ENCODE data around the gene TNRC6C.

TNRC6C gene

DNA sequence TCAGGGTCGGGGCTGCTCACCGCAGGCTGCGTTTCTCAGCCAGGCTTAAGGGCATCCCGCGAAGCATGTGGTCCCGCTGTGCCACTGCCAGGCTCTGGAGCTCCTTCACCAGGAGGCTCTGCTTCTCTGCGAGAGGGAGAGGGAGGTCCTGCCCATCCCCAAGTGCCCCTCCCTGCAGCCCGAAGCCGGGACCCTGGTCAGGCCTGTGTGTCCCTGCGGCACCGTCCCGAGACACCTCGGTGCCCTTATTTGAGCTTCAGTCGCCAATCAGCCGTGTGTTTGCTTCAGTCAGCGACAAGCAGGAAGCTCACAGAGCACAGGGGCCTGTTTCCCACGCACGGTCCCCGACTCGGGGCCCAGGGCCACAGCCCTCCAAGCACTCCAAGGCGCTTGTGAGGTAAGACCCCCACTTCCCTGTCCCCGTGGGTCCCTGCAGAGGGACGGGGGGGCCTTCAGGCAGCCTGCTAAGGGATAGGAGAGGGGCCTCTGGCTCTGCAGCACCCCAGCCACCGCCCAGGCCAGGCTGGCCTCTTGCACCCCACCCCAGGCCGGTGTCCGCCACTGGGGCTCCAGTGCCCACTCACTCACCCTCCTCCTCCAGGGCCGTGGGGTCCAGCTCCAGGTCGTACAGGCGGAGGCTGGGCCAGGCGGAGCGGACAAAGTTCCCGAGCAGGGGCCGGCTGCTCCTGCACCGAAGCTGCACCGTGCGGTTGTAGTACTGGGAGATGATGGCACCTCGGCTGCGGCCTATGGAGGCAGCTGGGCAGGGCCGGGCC, 166.8 kb downstream of the TNRC6C start:
- peak; percentile 31 for DNase-seq (ENCODE audit: low read depth)

DNA sequence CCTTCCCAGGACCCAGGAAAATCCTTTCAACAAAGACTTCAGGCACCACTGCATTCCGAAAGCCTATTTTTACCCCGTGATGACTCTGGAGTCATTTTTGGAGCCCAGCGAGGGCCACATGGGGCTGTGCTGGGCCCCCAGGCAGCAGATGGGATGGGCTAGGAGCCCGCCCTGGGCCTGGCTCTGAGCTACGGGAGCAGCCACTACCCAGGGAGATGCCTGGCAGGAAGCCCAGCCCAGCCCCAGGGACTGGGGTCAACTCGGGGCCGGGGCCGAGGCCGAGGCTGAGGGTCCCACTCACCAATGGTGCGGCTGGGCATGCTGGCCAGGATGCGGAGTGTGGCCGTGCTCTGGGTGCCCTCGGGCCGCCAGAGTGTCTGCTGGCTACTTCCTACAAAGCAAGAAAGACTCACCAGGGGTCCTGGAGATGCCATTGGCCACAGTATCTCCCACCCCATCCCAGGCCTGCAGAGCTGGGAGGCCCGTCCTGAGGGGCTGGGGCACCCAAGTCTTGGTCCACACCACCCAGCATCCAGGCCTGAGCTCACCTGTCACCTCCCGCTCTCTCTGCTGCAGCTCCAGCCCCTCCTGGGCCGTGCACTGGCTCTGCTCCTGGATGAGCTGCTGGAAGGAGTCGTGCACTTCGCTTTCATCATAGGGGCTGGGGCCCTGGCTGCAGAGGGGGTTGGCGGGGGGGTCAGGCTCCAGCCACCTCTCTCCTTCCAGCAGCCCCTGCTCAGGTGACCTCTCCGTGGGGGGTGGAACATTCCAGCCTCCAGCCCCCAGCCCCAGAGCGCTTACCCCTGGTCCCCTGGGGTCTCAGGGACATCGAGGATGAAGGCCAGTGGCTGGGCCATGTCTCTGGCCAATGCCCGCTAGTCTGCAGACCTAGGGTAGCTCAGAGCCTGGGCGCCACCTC, 167.7 kb downstream of the TNRC6C start:
- DNase-seq (ENCODE audit: low read depth): no peak

DNA sequence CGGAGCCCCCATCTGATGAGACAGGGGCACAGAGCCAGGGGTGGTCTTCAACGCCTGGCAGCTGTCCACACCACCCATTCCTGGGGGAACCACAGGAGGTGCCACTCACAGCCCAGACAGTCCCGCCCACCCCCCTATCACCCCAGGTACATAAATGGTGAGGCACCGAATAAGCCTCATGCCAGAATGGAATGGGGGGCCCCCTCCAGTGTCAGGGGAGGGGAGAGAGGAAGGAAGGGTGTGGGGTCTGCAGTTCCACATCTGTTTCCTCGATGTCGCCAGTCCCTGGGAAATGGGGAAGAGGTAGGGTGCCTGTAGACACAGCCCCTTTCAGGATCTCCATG, 168.4 kb downstream of the TNRC6C start:
- DNase-seq (ENCODE audit: low read depth): no peak

DNA sequence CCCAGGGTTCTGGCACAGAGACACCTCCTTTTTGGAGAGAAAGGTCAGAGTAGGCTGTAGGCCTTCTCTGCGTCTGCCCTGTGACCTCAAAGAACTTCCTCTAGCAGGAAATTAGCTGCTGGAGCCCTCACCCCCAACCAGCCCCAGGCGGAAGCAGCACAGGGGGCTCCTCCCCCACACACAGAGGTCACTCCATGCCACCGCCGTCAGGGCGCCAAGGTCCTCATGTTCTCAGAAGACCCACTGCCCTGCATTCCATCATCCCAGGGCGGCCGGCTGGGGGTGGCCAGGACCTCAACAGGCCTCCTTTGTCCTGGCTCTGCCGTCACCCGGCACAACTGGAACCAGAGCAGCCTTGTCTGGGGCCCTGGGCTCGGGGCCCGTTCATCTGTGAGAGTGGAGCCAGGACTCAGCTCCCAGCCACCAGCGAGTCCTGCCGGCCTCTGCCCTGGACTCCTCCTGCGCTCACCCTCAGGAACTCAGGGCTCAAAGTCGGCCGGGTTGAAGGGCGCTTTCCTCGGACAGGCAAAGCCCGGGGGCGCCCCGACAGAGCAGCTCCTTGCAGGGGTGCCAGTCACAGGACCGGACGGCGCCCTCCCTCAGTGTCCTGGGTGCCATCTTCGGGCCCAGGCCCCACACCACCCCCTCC, 168.9 kb downstream of the TNRC6C start:
- peak; percentile 49 for DNase-seq (ENCODE audit: low read depth)

DNA sequence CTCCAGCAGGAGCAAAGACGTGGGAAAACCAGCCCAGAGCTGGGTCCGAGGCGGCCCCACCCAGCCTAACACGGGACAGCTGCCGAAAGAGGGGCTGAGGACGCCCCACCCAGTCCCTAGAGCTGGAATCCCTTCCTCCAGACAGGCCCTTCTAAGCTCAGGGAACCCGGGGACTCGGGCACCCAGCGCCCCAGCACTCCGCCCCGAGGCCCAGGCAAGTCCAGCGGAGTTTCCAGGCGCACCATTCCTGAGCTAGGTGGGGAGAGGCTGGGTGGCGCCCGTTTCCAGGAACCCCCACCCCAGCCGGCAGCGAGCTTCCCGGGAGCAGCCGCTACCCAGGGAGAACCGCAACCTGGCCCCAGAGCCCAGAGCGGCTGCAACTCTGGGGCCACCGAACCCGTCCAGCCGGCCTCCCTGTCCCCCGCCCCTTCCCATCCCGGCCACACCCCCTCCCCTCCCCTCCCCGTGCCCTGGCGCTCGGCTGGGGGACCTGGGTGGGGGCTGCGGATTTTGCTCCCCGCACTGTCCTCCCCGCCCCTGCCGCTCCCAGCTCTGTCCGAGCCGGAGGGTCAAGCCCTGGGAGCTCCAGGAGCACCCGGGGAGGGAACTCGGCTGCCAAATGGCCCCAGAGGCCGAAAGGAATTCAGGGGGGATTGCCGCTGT, 169.5 kb downstream of the TNRC6C start:
- DNase-seq (ENCODE audit: low read depth): no peak

DNA sequence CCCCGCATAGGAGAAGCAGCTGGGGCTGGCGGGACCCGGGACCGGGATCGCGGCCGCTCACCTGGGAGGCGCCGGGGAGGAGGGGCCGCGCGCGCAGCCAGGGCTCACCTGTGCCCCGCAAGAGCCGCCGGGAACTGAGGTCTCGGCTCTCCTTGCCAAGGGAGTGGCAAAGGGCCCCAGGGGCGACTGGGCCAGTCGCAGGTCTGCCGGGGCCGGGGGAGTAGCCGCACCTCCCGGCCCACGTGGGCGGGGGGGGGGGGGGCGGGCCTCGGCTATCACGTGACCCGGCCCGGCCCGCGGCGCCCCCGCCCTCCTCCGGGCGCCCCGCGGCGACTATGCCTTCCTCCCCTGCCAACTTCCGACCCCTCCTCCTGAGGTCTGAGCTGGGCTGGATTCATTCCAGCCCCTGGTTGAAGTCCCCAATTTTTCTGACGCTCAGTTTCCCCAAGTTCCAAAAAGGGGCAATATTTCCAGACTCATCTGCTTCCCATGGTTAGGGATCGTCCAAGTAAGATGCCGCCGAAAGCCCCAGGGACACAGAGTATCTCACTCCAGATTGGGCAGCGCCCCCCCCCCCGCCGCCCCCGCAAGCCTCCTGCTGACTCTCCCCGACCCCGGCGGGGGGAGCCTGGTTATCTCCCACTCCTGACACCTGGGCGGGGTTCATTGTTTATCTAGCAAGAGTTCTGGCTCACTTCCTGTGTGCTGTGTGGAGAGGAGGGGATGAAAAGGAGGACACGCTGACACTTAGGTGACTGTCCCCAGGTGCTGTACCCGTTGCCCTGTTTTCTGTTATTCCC, 170.2 kb downstream of the TNRC6C start, which contains the start of gene TMC6:
TMC6 (minus strand) TSS at position 205 of the 800 bp plus-strand sequence. CDS start 1,923 bp downstream, outside the sequence.
- DNase-seq (ENCODE audit: low read depth): peak; percentile 54

DNA sequence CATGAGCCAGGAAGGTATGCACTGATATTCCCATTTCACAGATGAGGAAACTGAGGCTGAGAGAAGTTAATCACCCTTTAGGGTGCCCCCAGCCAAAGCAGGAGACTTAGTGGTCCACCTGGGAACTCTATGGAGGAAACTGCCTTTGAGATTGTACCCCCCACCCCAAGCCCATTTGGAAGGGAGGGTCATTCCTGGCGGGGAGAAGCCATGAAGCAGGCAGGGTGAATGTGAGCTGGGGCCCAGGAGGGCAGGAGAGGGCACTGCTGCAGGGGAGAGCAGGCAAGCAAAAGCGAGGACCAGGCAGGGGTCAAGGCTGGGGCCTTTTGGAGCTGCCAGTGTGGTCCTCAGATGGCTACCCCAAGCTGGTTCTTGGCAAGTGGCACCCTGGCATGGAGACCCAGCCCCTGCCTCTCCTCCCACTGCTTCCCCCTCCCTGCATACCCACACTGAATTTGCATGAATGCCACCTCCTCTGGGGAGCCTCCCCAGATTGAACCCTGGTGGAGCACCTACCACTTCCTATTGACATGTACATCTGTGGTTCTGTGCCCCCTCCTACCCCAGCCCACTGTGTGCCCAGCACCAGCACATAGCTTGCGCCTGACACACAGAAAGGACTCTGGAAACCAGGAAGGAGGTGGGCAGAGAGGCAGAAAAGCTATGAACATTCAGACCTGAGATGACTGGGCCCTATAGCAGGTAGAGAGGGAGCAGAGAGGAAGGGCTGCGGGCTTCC, 171.0 kb downstream of the TNRC6C start:
- peak; percentile 39 for DNase-seq (ENCODE audit: low read depth)

DNA sequence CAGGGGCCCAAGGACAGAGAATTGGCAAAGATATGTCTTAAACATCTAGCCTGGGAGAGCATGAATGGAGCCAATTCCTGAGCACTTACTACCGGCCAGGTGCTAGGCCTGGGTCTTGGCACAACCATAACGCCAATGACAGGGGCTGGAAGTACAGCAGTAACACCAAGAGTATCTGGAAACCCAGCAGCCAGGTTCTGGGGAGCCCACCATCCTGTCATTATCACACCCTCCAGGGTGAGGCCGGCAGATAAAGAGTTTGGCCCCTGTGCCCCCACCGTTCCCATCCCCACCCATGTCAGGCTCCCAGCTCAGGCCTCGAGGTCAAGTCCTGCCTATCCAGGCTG, 171.6 kb downstream of the TNRC6C start:
- DNase-seq (ENCODE audit: low read depth): no peak

DNA sequence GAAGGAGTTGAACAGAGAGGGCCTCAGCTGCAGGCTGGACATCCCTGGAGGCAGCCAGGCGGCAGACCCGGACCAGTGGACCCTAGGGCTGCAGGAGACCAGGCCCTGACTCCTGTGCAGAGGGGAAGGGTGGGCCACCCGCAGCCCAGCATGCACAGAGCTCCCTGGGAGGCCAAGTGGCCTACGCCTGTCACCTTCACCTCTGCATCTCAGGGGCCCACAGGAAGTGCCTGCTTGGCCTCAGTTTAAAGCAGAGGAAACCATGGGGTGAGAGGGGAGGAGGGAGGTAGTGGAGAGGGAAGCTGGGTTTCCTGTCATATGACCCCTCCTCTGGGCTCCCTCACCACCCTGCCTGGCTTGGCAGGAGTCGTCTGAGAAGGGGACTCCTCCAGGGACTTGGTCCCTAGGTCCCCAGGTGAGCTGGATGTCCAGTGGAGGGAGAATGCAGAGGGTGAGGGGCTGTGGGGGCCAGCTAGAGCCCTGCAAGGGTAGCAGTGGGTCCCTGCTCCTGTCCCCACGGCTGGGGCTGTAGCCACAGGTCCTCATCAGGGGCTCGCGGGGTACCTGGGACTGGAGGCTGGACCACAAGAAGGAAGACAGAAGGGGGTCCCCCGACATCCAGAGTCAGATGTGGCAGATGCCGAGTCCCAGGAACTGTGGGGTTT, 172.1 kb downstream of the TNRC6C start, which contains the start of gene TMC8:
TMC8 (plus strand) TSS at position 335 of the 665 bp plus-strand sequence. CDS start 818 bp downstream, outside the sequence.
- peak; percentile 62 for DNase-seq (ENCODE audit: low read depth)

DNA sequence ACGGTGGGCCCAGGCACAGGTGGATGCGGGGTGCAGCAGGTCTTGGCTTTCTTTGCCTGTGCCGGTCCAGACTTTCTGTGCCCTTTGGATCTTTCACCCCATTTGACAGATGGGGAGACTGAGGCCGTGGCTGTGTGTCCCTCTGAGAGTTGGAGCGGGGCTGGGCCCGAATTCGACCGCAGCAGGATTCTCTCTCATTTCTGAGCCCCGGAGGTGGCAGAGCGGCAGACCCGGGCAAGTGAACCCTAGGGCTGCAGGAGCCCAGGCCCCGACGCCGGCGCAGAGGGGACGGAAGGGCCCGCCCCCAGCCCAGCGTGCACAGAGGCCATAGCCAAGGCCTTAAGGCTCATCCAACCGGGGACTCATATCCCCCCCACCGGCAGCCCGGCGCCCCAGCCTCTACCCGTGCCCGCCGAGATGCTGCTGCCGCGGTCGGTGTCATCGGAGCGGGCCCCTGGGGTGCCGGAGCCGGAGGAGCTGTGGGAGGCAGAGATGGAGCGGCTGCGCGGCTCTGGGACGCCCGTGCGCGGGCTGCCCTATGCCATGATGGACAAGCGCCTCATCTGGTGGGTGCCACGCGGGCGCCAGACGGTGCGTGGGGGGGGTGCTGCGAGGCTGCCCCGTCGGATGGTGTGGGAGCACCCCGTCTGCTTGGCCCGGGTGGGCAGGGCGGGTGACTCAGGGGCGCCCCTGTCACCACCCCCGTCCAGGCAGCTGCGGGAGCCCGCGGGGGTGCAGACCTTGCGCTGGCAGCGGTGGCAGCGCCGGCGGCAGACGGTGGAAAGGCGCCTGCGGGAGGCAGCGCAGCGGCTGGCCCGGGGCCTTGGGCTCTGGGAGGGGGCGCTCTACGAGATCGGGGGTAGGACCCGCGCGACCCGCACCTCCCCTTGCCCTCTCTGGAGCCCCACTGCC, 172.9 kb downstream of the TNRC6C start:
- peak; percentile 34 for DNase-seq (ENCODE audit: low read depth)

DNA sequence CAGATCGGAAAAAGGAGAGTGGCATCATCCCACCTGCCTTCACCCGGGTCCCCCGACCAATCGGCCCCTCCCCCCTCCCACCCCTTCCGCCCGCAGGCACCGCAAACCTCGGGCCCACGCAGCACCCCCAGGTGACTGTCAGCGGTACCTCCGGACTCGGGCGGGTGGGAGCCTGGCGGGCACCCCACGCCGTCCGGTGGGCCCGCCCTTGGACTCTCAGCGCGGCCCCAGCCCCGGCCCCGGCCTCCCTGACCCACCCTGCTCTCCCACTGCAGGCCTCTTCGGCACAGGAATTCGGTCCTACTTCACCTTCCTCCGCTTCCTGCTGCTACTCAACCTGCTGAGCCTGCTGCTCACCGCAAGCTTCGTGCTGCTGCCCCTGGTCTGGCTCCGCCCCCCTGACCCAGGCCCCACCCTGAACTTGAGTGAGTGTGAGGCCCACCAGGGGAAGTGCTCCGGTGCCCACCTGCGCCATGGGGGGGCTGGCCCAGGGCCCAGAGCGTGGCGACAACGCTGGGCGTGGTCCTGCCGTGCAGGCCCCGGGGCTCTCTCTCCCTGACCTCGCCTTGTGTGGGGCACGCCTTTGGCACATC, 173.7 kb downstream of the TNRC6C start:
- DNase-seq (ENCODE audit: low read depth): peak; percentile 59

DNA sequence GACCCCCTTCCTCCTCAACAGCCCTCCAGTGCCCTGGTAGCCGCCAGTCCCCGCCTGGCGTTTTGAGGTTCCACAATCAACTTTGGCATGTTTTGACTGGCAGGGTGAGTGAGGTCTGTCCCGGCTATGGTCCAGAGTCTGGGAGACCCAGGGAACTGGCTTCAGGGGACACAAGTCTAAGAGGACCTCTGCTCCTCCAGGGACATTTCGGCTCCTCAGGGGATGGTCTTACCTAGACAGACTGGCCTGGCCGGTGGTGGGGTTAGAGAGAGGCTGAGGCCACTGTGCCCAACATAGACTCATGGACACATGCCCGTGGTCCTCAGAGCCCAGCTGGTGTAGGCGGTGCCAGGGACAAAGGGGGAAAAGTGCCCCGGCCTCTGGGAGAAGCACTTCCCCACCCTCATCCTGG, 174.3 kb downstream of the TNRC6C start:
- DNase-seq (ENCODE audit: low read depth): no peak

DNA sequence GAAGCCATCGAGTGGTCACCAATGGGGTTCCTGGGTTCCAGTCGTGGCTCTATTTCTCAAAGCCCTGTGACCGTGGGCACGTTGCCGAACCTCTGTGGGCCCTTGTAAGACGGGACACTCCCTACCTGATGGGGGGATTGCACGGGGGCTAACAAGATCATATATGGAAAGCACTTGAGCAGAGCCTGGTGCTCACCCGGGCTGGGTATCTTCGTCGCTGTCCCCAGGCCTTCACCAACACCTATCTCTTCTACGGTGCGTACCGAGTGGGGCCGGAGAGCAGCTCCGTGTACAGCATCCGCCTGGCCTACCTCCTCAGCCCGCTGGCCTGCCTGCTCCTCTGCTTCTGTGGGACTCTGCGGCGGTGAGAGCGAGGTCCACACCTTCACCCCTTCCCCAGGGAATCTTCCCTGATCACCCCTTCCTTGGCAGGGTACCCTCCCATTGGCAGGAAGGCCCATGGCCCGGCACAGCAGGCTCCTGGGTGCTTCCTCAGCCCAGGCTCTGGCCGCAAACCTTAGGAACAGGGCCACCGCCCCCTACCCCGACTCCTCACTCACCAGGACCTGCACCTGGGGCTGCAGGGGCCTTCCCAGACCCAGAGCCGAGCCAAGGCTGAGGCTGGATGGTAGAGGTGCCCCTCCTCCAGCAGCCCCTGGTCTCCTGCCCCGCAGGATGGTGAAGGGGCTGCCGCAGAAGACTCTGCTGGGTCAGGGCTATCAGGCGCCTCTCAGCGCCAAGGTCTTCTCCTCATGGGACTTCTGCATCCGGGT, 174.9 kb downstream of the TNRC6C start:
- DNase-seq (ENCODE audit: low read depth): no peak

DNA sequence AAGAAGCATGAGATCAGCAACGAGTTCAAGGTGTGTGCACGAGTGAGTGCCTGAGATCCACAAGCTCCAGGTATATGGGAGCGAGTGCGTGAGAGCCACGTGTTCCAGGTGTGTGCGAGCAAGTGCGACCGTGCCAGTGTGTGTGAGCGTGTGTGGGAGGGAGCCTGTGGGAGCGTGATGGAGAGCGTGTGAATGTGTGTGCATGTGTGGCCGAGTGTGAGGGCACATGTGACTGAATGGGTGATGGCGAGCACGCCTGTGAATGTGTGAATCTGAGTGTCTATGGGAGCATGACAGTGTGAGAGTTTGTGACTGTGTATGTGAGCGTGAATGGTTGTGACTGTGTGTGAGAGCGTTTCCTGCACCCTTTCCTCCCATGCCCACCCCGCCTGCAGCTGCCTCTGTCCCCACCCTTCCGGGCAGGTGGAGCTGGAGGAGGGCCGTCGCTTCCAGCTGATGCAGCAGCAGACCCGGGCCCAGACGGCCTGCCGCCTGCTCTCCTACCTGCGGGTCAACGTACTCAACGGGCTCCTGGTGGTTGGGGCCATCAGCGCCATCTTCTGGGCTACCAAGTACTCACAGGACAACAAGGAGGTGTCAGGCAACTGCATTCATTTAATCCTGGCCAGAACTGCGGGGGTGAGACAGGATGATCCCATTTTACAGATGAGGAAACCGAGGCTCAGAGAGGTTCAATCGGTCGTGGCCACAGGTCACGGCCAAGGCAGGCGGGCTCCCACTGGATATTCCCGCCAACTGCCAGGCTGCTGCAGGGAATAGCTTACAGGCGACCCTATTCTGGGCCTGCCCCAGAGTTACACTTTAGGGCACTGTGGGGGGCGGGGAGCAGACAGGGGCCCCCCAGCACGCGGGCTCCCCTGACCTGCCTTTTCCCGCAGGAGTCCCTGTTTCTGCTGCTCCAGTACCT, 175.7 kb downstream of the TNRC6C start:
- peak; percentile 63 for DNase-seq (ENCODE audit: low read depth)

DNA sequence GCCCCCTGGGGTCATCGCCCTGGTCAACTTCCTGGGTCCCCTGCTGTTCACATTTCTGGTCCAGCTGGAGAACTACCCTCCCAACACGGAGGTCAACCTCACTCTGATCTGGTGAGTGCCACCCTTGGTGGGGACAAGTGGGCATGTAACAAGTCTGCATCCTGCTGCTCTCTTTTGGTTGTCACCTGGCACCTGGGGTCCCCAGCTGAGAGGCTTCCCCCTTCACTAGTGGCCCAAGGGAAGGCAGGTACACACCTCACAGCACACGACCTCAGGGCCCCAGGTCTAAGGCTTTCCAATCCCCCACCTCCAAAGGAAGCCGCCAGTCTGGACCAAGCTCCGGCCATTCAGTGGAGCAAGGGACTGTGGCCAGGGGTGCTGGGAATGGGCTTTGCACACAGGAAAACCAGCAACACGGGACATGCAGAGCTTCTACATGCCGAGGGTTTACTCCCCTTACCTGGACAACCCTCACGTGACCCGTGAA, 176.4 kb downstream of the TNRC6C start:
- DNase-seq (ENCODE audit: low read depth): no peak

DNA sequence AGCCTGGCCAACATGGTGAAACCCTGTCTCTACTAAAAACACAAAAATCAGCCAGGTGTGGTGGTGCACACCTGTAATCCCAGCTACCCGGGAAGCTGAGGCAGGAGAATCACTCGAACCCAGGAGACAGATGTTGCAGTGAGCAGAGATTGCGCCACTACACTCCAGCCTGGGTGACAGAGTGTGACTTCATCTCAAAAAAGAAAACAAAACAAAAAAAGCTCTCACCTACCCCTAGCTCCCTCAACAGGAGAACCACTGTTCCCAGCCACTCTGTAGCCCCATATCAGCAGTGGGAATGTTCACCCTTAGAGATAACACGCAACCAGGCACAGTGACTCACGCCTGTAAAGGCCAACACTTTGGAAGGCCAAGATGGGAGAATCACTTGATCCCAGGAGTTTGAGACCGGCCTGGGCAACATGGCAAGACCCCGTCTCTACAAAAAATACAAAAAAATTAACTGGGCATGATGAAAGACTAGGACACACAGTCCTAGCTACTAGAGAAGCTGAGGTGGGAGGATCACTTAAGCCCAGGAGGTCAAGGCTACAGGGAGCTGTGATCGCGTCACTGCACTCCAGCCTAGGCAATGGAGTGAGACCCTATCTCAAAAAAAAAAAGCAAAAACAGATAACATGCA, 177.5 kb downstream of the TNRC6C start:
- no peak for DNase-seq (ENCODE audit: low read depth)
